Neural progenitor cell (in vitro differentiated cells): ENCODE results near the gene RAB6A.

Source experiments
- CTCF ChIP-seq: fragments of 200-600 bp; sonication (generic); IDR thresholded peaks from 2 replicates; pipeline ENCODE4 v1.5.1; 2017; ENCODE audit warnings: antibody characterized with exemption, mild to moderate bottlenecking
- EZH2 ChIP-seq: fragments of 200-600 bp; sonication (generic); IDR thresholded peaks from 2 replicates; pipeline ENCODE4 v1.6.1; 2017; ENCODE audit warnings: antibody characterized with exemption, mild to moderate bottlenecking, moderate library complexity
- EZH2phosphoT487 ChIP-seq: fragments of 200-600 bp; sonication (generic); IDR thresholded peaks from 2 replicates; pipeline ENCODE4 v1.6.1; 2017; ENCODE audit warnings: antibody characterized with exemption

DNA sequence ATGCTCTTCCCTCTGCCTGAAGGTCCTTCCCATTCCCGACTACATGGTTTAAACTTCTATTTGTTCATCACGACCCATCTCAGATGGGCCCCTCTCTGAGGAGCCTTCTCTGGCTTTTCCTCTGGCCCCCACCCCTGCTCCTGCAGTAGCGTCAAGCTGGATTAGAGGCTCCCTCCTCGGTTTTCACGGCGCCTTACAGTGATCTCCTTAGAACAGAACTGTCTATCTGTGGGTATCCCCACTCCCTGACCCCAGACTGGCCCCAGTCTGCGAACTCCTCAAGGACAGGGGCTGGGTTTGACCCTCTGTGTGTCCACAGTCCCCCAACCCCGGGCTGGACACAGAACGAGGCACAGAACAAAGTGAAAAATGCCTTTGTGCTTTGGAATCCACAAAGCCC is 111.7 kb downstream of the RAB6A start:
- TF ChIP-seq CTCF (no peak), EZH2 (no peak), EZH2phosphoT487 (no peak)
